ENCODE measurements around the gene MTR. TPM values are rescaled to one million over a fixed set of nuclear protein-coding genes. Genes with fewer than 3 reads are reported as not detected.
"Not testable (repeated sequence)": the region's sequence is repeated elsewhere in the genome, so short reads cannot be mapped to it uniquely, and the experiment has no call there.

Gene MTR
- total RNA-seq, 2 experiments from 2014 or later, result 52.5 to 54.7 TPM

DNA sequence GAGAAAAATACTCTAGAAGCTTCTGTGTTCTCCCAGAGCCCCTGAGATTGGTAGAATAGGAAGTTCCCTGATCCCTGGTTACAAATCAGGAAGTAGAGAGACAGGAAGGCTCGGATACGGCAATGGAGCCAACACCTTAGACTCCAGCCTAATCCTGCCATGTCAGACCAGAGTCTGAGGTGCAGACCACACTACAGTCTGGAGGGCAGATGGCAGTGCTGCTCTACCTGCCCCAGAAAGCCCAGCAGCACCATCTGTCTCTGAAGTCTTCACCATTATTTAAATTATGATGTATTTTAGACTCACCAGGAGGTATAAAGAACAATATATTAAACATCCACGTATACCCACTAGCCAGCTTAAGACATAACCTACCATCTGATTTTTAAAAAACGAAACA lies 93.0 kb downstream of the MTR start:
- ChIA-PET CTCF (no interaction called here), POLR2A (no interaction called here)

DNA sequence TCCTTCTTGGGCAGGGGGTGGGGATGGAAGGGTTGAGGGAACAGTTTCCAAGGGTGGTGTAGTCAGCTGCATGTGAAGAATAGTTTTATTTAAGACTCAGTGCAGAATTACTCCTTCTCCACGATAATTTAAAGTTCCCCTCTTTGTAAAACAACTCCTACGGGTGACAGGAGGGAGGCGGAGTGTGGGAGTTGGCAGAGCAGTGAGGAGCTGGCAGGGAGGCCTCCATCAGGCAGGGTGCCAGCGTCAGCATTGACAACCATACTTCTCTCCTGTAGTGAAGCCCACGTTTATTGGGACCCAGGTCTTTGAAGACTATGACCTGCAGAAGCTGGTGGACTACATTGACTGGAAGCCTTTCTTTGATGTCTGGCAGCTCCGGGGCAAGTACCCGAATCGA lies 93.8 kb downstream of the MTR start:
- ChIA-PET CTCF (no interaction called here), POLR2A (no interaction called here)

DNA sequence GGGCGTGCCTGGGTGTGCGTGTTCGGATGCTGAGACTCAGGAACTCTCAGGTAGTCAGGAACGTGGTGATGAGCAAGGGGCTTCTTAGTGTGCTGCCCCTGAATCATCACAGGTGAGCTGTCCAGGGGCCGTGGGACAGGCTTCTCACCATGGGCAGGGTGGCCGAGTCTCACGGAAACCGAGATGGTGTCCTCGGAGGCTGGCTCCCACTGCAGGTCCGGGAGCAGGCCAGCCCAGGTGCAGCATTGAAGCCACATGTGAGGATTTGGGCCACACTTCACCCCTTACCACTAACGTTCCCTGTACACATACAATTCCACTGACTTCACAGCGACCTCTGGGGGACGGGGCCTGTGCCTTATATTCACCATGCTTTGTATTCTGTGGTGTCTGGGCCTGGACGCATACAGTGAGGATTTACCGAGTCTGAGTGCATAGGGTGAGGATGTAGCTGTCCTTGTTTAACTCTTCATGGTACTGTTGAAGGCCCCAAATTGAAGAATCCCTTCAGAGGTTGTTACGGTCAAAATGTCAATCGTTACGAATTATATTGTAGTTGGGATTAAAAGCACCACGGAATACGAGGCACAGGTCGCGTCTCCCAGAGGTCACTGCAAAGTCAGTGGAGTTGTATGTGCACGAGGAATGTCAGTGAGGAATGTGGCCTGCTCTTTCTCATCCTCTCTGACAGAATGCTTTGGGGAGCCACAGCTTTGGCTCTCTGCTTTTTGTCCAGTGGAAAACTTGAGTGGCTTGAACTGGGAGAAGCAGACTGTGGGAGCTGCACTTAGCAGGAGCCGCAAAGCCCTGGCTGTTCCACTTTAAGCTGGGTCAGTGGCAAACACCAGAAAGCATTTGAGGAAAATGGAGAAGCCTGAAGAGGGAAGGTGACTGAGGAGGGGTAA lies 95.3 kb downstream of the MTR start:
- CTCF ChIA-PET, result no interaction called here
- POLR2A ChIA-PET, result no interaction called here

DNA sequence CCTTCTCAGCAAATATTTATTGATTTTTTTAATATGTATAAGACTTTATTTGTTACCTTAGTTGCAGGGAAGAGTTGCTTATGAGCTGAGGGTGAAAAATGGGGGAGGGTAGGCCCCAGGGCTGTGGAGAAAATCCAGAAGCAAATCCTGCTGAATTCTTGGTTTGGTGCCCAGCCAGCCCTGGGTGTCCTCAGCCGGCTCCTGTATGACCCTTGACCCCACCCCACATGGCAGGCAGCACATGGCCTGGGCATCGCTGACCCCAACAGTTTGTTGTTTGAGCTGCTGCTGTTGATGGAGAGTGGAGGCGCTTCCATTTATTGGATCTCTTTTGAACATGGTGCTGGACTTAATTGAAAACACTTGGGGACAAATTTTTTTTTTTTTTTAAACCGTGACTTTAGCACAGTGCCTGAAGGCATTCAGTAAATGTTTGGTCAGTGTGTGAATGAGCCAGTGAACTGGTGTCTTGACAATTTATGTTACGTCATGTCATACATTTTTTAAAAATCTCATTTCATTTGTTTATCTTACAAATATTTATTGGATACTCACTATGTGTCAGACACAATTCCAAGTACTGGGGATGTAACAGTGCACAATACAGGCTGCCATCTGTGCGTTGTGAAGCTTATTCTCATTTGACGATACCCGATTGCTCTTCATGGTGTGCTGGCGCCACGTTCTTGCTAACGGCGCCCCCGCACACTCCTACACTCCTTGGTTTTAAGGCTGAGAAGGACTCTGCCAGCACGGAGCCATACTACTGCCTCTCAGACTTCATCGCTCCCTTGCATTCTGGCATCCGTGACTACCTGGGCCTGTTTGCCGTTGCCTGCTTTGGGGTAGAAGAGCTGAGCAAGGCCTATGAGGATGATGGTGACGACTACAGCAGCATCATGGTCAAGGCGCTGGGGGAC lies 98.8 kb downstream of the MTR start:
- CTCF ChIA-PET, result interaction anchor here (0.5 to 0.7 kb wide), 2 partner anchors 19 to 43 kb away, joined by 3 to 4 read pairs; no protein-coding TSS in a partner anchor
- POLR2A ChIA-PET, result no interaction called here

DNA sequence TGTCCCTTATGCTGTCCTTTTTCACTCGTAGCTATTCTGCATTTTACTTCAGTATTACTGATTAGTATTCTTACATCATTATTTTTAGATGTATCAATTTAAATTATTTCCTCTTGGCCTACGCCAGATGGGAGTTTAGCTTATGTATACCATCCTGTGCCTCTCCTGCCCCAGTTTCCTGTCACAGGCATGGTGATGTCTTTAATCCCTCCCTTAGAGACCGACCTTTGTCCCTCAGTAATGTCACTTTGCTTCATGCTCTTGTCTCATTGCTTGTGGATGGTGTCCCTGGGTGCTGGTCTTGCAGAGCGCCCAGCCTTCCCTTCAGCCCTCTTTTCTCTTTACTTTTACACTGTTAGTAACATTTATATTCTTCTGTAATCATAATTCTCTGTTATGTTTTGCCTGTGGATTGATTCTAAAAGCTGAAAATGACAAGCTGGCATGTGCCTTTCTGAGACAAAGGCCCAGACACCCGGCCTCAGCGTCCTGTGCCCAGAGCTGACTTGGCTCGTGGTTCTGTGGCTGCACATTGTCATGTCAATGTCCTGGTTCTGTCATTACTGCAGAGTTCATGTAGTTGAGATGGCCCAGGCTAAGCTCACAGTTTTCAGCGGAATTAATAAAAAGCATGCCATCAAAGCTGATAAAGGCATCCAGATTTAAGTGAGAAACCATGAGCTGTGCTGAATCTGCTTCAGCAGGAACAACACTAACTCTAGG lies 100.7 kb downstream of the MTR start:
- ChIA-PET CTCF (no interaction called here), POLR2A (no interaction called here)

DNA sequence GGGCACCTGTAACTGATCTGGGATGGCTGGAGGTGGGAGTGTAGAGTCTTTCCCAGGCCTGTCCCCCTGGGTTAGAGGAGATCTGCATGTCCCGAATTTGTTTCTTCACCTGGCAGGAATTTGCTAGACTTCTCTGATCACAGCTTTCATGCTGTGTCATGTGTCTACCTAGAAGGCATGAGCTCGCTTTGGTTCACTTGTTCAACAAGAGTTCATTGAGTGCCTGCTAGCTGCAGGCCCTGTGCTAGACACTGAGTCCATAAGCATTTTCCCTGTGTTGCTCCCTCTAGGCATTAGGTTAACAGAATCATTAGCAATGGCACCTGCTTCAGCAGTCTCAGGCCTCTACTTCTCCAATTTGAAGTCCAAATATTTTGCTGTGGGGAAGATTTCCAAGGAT lies 101.6 kb downstream of the MTR start:
- POLR2A ChIA-PET, result no interaction called here
- CTCF ChIA-PET, result no interaction called here

DNA sequence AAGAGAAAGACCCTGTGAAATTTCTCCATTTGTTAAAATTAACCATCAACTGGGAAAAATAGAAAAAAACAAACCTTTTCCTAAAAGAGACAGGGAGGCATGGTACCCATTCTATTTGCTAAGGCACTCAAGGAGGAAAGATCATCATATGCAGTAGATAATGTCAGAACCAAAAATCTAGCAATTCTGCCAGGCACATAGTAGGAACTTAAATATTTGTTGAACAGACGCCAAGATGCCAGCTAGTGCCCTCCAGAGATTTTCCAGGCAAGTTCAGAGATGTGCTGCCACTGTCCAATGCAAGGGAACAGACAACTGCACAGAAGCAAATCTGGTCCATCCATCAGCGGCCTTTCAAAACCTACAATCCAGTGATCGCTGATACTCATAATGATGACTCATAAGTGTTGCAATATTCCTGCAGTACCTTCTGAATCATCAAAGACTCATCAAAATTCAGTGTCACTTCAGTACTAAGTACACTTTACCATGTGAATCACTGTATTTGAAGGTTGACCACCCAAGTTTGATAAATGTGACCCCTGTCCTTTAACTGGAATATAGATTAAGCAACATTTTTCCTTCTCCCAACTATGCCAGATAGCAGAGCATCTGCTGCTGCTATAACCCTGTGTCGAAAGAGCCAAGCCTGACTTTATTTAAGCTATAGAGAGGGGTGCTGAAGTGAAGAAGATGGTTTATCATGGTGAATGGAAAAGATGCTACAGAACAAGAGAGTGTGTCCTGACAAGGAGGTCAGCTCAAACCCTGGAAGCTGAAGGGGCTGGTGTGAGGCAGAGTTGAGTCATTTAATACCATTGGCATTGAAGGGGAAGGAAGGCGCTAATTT lies 110.0 kb downstream of the MTR start:
- ChIA-PET CTCF (no interaction called here), POLR2A (no interaction called here)

DNA sequence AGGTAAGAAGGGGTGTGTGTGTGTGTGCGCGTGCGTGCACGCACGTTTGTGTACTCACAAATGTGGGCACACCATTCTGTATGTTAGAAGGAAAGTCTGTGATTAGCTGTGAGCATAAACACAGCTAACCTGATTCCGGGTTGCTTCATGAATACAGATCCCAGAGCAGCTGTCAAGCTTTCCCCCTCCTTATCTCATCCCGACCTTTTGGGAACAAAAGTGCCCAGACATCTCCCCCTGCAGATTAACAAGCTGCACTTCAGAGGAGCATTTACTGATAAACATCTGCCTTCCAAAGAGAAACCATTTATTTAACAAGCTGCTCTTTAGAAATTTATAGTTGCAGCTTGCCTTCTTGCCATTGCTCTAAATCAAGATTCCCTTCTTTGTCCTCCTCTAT lies 112.1 kb downstream of the MTR start:
- POLR2A ChIA-PET, result interaction anchor here (0.7 kb wide), 1 partner anchor 156 kb away, joined by 3 read pairs; no protein-coding TSS in a partner anchor

DNA sequence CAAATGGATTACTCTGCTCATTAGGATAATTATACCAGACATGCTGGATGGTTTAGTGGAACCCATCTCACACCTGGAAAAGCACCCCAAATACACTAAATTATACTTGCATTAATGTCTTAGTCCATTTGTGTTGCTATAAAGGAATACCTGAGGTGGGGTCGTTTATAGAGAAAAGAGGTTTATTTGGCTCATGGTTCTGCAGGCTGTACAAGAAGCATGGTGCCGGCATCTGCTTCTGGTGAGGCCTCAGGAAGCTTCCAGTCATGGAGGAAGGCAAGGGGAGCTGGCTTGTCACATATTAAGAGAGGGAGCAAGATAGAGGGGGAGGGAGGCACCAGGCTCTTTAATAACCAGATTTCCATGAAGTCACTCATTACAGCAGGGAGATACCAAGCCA lies 113.6 kb downstream of the MTR start:
- ChIA-PET POLR2A (no interaction called here), CTCF (no interaction called here)

More for the DNA sequence above, 112.1 kb downstream of the MTR start:
- CTCF ChIA-PET, result no interaction called here

DNA sequence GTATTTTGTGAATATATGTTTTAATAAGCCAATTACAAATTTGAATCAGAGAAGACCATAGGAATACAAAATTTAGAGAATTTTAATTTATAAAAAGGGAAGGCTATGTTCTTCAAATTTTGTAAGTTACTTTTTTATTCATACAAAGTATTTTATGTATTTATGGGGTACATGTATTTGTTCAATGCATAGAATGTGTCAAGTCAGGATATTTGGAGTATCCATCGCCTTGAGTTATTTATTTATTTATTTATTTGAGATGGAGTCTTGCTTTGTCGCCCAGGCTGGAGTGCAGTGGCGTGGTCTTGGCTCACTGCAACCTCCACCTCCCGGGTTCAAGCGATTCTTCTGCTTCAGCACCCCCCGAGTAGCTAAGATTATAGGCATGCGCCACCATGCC lies 116.0 kb downstream of the MTR start:
- CTCF ChIA-PET, POLR2A ChIA-PET: not testable (repeated sequence)

DNA sequence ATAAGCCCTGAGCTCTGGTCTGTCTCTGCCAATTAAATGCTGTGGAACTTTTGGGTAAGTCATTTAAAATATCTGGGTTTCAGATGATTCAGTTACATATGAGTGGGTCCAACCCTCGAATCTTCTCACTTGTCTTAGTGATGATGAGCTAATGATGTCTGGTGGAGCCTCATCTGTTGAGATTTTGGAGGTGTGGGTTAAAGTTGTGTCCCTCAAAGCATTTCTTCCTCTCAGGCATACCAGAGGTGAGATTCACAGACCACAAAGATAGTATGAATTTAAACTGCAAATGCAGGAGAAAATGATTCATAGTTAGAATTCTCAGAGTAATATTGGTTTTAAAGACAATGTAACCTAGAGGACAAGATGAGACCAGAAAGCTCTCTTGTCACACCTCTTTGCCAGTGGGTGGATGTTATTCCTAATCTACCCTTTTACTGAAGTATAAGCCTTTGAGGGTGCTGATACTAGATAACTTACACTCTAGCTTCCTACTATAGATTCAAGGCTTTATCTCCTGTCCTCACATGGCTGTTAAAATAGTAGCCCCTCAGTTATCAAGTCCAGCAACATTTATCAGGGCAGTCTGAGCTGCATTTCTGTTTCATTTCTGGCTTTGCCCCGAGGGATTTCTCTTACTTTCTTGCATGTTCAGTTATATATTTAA lies 118.4 kb downstream of the MTR start:
- POLR2A ChIA-PET, result no interaction called here
- CTCF ChIA-PET, result no interaction called here

DNA sequence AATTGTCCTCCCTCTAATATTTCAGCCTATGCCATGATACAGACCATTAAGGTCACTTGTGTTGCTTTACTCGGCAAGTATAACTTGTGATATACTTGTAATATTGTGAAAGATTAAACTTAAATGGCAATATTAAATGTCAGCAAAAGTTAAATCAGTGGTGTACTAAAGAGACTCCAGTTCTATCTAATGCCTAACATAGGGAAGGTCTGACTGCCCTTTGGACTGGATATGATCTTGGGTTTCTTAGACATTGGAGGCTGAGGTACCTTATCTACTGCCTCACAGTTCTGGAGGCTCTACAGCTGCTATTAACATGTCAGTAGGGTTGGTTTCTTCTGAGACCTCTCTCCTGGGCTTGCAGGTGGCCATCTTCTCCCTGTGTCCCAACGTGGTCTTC lies 119.3 kb downstream of the MTR start:
- ChIA-PET CTCF (no interaction called here), POLR2A (no interaction called here)

DNA sequence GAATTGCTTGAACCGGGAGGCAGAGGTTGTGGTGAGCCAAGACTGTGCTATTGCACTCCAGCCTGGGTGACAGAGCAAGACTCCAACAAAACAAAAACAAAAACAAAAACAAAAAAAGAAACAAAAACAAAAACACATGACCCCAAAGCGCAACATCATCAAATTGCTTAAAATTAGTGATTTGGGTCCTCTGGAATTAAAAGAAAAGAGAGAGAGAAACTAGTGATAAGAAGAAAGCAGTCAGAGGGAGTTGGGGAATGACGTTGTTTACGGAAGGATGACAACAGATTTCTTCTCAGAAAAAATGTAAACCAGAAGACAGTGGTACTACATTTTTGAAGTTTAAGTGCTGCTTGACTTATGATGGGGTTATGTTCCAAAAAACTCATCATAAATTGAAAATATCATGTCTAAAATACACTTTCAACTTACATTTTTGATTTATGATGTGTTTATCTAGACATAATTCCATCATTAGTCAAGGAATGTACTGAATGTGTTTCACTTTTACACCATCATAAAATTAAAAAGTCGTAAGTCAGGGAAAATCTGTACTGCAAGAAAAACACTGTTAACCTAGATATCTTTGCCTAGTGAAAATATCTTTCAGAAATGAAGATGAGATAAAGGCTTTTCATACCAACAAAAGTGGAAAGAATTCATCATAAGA lies 121.2 kb downstream of the MTR start:
- ChIA-PET POLR2A (no interaction called here), CTCF (no interaction called here)

DNA sequence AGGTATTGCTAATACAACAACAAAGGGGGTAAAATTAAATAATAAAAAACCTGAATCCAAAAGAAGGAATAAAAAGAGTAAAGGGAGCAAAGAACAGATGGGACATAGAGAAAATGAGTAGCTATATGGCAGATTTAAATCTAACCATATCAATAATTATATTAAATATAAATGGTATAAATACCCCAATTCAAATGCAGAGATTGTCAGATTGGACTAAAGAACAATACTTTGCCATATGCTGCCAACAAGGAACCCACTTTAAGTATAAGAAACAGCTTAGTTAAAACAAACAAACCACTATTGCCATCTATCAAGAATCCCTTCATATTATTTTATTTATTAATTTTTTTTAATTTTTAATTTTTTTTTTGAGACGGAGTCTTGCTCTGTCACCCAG lies 122.4 kb downstream of the MTR start:
- POLR2A ChIA-PET, result no interaction called here
- CTCF ChIA-PET, result no interaction called here

DNA sequence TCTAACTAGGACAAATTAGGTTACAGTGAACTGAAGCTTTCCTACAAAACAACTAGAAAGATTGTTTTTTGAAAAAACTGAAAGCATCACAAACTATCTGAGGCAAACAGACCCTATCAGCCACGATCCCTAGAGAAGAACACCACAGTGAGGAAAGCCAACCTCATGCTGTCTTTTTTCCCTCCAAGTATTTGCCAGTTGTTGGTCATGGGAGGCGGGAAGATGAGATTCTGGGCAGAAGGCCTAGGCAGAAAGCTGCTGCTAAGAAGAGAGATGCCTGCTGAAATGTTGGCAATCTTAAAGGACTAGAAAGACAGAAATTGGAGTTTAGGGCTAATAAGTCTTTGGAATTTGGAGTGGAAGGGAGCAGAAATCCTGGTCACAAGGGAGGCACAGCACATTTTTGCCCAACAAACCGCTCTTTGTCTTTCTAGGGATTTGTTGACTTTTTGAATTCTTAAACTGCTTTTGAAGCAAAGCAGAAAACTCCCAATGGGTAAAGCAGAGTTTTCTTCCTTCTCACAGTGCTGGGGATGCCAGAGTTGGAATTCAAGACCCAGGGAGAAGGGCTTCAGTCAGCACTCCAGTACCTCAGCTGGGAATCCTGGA lies 125.3 kb downstream of the MTR start:
- CTCF ChIA-PET, result no interaction called here

DNA sequence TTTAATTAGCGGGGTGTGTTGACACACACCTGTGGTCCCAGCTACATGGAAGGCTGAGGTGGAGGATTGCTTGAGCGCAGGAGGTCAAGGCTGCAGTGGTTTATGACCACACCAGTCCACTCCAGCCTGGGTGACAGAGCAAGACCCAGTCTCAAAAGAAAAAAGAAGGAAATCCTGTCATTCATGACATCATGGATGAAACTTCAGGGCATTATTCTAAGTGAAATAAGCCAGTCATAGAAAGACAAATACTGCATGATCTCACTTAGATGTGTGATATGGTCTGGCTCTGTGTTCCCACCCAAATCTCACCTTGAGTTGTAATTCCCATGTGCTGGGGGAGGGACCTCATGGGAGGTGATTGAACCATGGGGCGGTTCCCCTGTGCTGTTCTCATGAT lies 126.5 kb downstream of the MTR start:
- ChIA-PET POLR2A (no interaction called here), CTCF (no interaction called here)

More for the DNA sequence above, 125.3 kb downstream of the MTR start:
- POLR2A ChIA-PET, result no interaction called here

DNA sequence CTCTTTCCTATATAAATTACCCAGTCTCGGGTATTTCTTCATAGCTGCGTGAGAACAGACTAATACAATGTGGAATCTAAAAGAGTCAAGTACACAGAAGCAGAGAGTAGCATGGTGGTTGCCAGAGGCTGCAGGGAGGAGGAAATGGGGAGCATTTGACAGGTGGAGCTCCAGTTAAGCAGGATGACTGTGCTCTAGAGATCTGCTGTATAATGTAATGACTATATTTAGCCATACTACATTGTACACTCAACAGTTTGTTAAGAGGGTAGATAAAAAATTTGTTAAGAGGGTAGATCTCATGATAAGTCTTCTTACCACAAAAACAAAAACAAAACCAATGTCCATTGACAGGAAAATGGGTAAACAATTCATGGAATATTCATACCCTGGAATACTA lies 127.1 kb downstream of the MTR start:
- CTCF ChIA-PET, result no interaction called here
- POLR2A ChIA-PET, result no interaction called here

DNA sequence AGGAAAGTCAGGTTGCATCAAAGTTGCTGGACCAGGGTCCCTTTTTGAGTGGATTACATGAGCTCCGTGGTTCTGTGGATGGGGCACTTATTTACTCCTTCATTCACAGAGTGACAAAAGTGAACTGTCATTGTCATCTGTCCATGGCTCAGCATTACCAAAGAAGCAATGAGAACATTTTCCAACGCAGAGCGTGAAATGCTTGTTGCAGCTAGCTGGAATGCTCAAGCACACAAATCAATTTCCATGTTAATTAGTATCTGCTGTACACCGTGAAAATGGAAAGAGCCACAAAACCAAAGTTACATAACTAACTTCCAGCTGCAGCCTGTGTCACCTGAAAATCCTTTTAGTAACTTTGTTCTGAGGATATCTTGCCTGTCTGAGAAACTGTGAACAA lies 130.3 kb downstream of the MTR start:
- CTCF ChIA-PET, result no interaction called here
- POLR2A ChIA-PET, result no interaction called here
